ENCODE results near the gene ZFPL1.
"Not testable (repeated sequence)": the region's sequence is repeated elsewhere in the genome, so short reads cannot be mapped to it uniquely, and the experiment has no call there.

ZFPL1 gene

GRCh38 chr11:65116370-65117205 is 32.6 kb downstream of the ZFPL1 start:
- peak; percentile 70 for DNase-seq (ENCODE audit: low read depth)
- peak overlapping the region; percentile 87 for H3K4me3 ChIP-seq (ENCODE audit: low read depth, low read length)
- TF ChIP-seq POLR2A (IDR thresholded peaks at IDR 0.05; ENCODE audit: extremely low read depth, insufficient read length) (no peak), CTCF (IDR thresholded peaks at IDR 0.05; ENCODE audit: low read depth, low read length) (no peak), MAX (IDR thresholded peaks at IDR 0.05; ENCODE audit: low read depth, low read length) (no peak), MYC (IDR thresholded peaks at IDR 0.05; ENCODE audit: low read depth, low read length) (no peak)

- TF ChIP-seq MYC (IDR thresholded peaks at IDR 0.05; ENCODE audit: low read depth, low read length) (peak; percentile 54; the same call in 1 of the 2 replicates), POLR2A (IDR thresholded peaks at IDR 0.05; ENCODE audit: extremely low read depth, insufficient read length) (peak; percentile 70), CTCF (IDR thresholded peaks at IDR 0.05; ENCODE audit: low read depth, low read length) (peak; percentile 89), MAX (IDR thresholded peaks at IDR 0.05; ENCODE audit: low read depth, low read length) (peak; percentile 66)
- peak; percentile 99 for DNase-seq (ENCODE audit: low read depth)
- H3K4me3 ChIP-seq (ENCODE audit: low read depth, low read length), result peak within 1 kb of the TSS; percentile 87
Measured at GRCh38 chr11:65117206-65118096, 33.4 kb downstream of the ZFPL1 start, which contains the start of gene ZNHIT2. TSS of gene ZNHIT2 (minus strand) at chr11:65117701. CDS start at chr11:65117653, 48 bp downstream.

- no peak overlapping the region for H3K4me3 ChIP-seq (ENCODE audit: low read depth, low read length)
- TF ChIP-seq CTCF (IDR thresholded peaks at IDR 0.05; ENCODE audit: low read depth, low read length), result no peak
- no peak for TF ChIP-seq MYC (IDR thresholded peaks at IDR 0.05; ENCODE audit: low read depth, low read length)
- no peak for TF ChIP-seq MAX (IDR thresholded peaks at IDR 0.05; ENCODE audit: low read depth, low read length)
- TF ChIP-seq POLR2A (IDR thresholded peaks at IDR 0.05; ENCODE audit: extremely low read depth, insufficient read length), result no peak
- DNase-seq (ENCODE audit: low read depth), result no peak
Measured at GRCh38 chr11:65118097-65118837, 34.2 kb downstream of the ZFPL1 start.

- DNase-seq (ENCODE audit: low read depth); H3K4me3 ChIP-seq (ENCODE audit: low read depth, low read length): not testable (repeated sequence)
Measured at GRCh38 chr11:65118891-65119669, 35.1 kb downstream of the ZFPL1 start.

GRCh38 chr11:65119670-65119995 is 35.6 kb downstream of the ZFPL1 start:
- TF ChIP-seq POLR2A (IDR thresholded peaks at IDR 0.05; ENCODE audit: extremely low read depth, insufficient read length), result no peak
- TF ChIP-seq CTCF (IDR thresholded peaks at IDR 0.05; ENCODE audit: low read depth, low read length), result no peak
- no peak for TF ChIP-seq MAX (IDR thresholded peaks at IDR 0.05; ENCODE audit: low read depth, low read length)
- TF ChIP-seq MYC (IDR thresholded peaks at IDR 0.05; ENCODE audit: low read depth, low read length), result no peak
- DNase-seq (ENCODE audit: low read depth), result no peak
- no peak overlapping the region for H3K4me3 ChIP-seq (ENCODE audit: low read depth, low read length)
